PFSK-1 (cell line): ENCODE measurements around the gene CIPC.

Experiments used
- FOXP2 ChIP-seq: optimal IDR thresholded peaks from 2 replicates; pipeline ENCODE3; 2011; ENCODE audit warnings: borderline replicate concordance, control low read depth, inconsistent platforms; ENCODE audit not compliant: insufficient read depth; ENCODE audit errors: extremely low read length, extremely low read depth
- POLR2AphosphoS5 ChIP-seq: IDR thresholded peaks from 2 replicates; pipeline ENCODE4 v1.6.1; 2012; ENCODE audit warnings: low read depth, mild to moderate bottlenecking, control low read depth, low read length, moderate library complexity
- REST ChIP-seq, 2 experiments: IDR thresholded peaks; 2 replicates each; pipeline versions ENCODE4 v1.6.1 to v1.8.0; 2011 to 2012; ENCODE audit warnings: low read depth in 2 of 2, low read length in 2 of 2, control low read depth in 1 of 2, inconsistent platforms in 1 of 2, mild to moderate bottlenecking in 1 of 2, moderate library complexity in 1 of 2; ENCODE audit not compliant: insufficient read depth in 1 of 2
- SIN3A ChIP-seq: IDR thresholded peaks from 2 replicates; pipeline ENCODE4 v1.6.1; 2012; ENCODE audit warnings: mild to moderate bottlenecking, low read length, moderate library complexity, borderline replicate concordance; ENCODE audit not compliant: insufficient read depth
- TAF1 ChIP-seq: IDR thresholded peaks from 2 replicates; pipeline ENCODE4 v1.6.1; 2012; ENCODE audit warnings: low read length, control low read depth, borderline replicate concordance; ENCODE audit not compliant: insufficient read depth

The CIPC gene

DNA sequence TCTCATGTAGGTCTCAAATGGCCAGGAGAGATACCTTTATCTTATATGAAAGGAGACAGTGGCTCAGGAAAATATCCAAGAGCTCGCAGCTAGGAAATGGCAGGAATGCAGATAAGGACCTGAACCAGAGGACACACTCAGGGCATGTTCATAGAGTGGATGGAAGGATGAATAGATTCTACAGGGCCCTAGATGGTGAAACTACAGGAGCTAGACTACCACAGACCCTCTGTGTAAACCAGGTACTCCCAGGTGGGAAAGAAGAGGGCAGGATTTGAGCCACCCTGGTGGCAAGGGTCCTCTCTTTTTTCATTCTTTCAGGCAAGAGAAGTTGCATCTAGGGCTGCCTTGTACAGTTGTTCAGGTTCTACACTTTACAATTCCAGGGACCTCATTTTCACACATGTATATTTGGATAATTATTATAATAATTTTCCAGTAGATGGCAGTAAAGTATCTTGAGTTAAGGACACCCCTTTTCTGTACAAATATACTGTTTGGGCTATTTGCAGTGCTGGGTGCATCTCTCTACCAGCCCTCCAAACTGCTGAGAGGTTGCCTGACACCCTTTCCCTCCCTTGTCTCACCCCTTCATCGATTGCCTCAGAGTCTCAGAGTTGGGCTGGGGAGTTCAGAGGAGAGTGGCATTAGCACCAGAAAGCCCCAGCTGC, 54.0 kb downstream of the CIPC start:
- TF ChIP-seq SIN3A (no peak), POLR2AphosphoS5 (no peak), FOXP2 (no peak), TAF1 (no peak), REST (IDR thresholded peaks at IDR 0.05; ENCODE audit: insufficient read depth in 1 of 2, low read depth in 2 of 2, low read length in 2 of 2) (no peak)

- TF ChIP-seq SIN3A: no peak
- no peak for TF ChIP-seq REST (IDR thresholded peaks at IDR 0.05; ENCODE audit: insufficient read depth in 1 of 2, low read depth in 2 of 2, low read length in 2 of 2)
- no peak for TF ChIP-seq POLR2AphosphoS5
- no peak for TF ChIP-seq FOXP2
- TF ChIP-seq TAF1: no peak
Observed at GRCh38 chr14:77153802-77154201, 55.7 kb downstream of the CIPC start.

GRCh38 chr14:77154421-77154820, 56.4 kb downstream of the CIPC start:
- TF ChIP-seq FOXP2: no peak
- no peak for TF ChIP-seq REST (IDR thresholded peaks at IDR 0.05; ENCODE audit: insufficient read depth in 1 of 2, low read depth in 2 of 2, low read length in 2 of 2)
- TF ChIP-seq POLR2AphosphoS5: no peak
- no peak for TF ChIP-seq TAF1
- no peak for TF ChIP-seq SIN3A

DNA sequence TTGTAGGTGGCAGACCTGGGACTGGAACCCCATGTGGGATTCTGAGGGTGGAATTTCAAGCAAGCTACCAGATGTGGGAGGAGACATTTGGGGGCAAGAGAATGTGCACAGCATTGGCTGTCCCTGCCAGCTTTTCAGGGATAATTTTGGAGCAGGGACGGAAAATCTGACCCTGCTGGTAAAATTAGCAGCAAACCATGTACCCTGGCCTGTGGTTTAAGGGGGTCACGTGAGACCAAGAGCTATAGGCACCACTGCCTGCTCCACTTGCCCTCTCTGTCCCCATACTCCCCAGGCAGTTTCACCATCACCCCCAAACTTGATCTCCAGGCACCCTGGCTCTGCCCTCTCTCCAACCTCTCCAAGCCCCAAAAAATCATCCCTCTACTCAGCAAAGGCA, 57.0 kb downstream of the CIPC start:
- TF ChIP-seq FOXP2: no peak
- TF ChIP-seq POLR2AphosphoS5: no peak
- TF ChIP-seq REST (IDR thresholded peaks at IDR 0.05; ENCODE audit: insufficient read depth in 1 of 2, low read depth in 2 of 2, low read length in 2 of 2): no peak
- no peak for TF ChIP-seq TAF1
- no peak for TF ChIP-seq SIN3A
